HepG2 (cell line): ENCODE data around the gene SH3GL1. TPM values are rescaled to one million over a fixed set of nuclear protein-coding genes. Genes with fewer than 3 reads are reported as not detected.

Experiments
- ATAC-seq: fragments of 200-7000 bp; cut with Tn5 transposase; 3 replicates; pipeline ENCODE4 v1.9.1; 2020; ENCODE audit warnings: mild to moderate bottlenecking, moderate library complexity
- BruUV-seq: library from RNA; stranded (reverse); fragments of 400-500 nt; replicated peaks from 2 replicates; lab custom pipeline; 2021; lab: Mats Ljungman, UMichigan
- CTCF ChIA-PET: fragments of 300-600 bp; formaldehyde crosslinking; extraction: SDS; loops from one replicate; lab custom pipeline; 2021; ENCODE audit warnings: low total read pairs, inconsistent platforms, low intra/inter-chr PET ratio; lab: Yijun Ruan, JAX
- POLR2A ChIA-PET: fragments of 350-600 bp; sonication (Branson Sonifier 250); formaldehyde crosslinking; loops from one replicate; lab custom pipeline; 2020; ENCODE audit warnings: antibody characterized with exemption, inconsistent platforms; lab: Yijun Ruan, JAX
- DNase-seq: peaks from one replicate; pipeline ENCODE4 v3.0.0-alpha.2; 2015; ENCODE audit warnings: low spot score
- FAIRE-seq: peaks from 3 replicates; lab custom pipeline; 2011; peaks lifted over from hg19 to GRCh38; lab: Jason Lieb, UNC
- H2AFZ ChIP-seq: one replicate; pipeline ENCODE4 v1.6.1; 2011; ENCODE audit warnings: low read length, inconsistent platforms
- H3K27ac ChIP-seq: fragments of 300-600 bp; 3 replicates; pipeline ENCODE4 v1.8.0; 2011; ENCODE audit warnings: mixed run types, mild to moderate bottlenecking, mixed read lengths, low read length, inconsistent platforms; ENCODE audit not compliant: insufficient read depth; ENCODE audit errors: extremely low read length
- H3K27me3 ChIP-seq, 2 experiments: fragments of 200-600 bp in 1 of 2; 2 replicates in 1 of 2; 3 replicates in 1 of 2; pipeline versions ENCODE4 v1.6.0 to v1.8.0; 2011; ENCODE audit warnings: low read length in 2 of 2, mild to moderate bottlenecking in 2 of 2, moderate library complexity in 2 of 2, inconsistent platforms in 1 of 2; ENCODE audit not compliant: insufficient read depth in 2 of 2, control insufficient read depth in 1 of 2
- H3K36me3 ChIP-seq, 2 experiments: fragments of 200-600 bp in 1 of 2; replicated peaks in 1 of 2; 2 replicates in 1 of 2; 3 replicates in 1 of 2; pipeline versions ENCODE4 v1.5.1 to v1.8.0; 2011; ENCODE audit warnings: low read length in 2 of 2, inconsistent platforms in 1 of 2; ENCODE audit not compliant: insufficient read depth in 2 of 2, control insufficient read depth in 1 of 2
- H3K4me1 ChIP-seq: 2 replicates; pipeline ENCODE4 v1.5.1; 2012; ENCODE audit warnings: low read length, inconsistent platforms; ENCODE audit not compliant: insufficient read depth
- H3K4me2 ChIP-seq: 2 replicates; pipeline ENCODE4 v1.6.0; 2011; ENCODE audit warnings: low read depth, low read length, inconsistent platforms
- H3K4me3 ChIP-seq, 3 experiments: fragments of 200-600 bp in 1 of 3; sonication (generic), shearing (Covaris generic) in 1 of 3; replicated peaks in 1 of 3; 2 replicates each; pipeline ENCODE4 v1.5.1; 2011 to 2016; ENCODE audit warnings: low read length in 3 of 3, inconsistent platforms in 2 of 3, low read depth in 2 of 3, mild to moderate bottlenecking in 2 of 3, control low read depth in 1 of 3, mixed read lengths in 1 of 3; ENCODE audit not compliant: insufficient read depth in 1 of 3
- H3K79me2 ChIP-seq: one replicate; pipeline ENCODE4 v1.6.1; 2011; ENCODE audit warnings: low read length, inconsistent platforms; ENCODE audit not compliant: insufficient read depth
- H3K9ac ChIP-seq: 2 replicates; pipeline ENCODE4 v1.6.0; 2011; ENCODE audit warnings: mild to moderate bottlenecking, low read depth, low read length, inconsistent platforms; ENCODE audit not compliant: insufficient read depth
- H3K9me3 ChIP-seq: 2 replicates; pipeline ENCODE4 v1.5.1; 2012; ENCODE audit warnings: mild to moderate bottlenecking, low read length
- H4K20me1 ChIP-seq: 2 replicates; pipeline ENCODE4 v1.6.0; 2011; ENCODE audit warnings: inconsistent platforms, mild to moderate bottlenecking, low read length, moderate library complexity; ENCODE audit not compliant: insufficient read depth
- CREM ChIP-seq, 2 experiments: sonication (generic) in 1 of 2; formaldehyde crosslinking in 1 of 2; IDR thresholded peaks; 2 replicates each; pipeline versions ENCODE4 v1.4.0 to v1.6.1; 2016 to 2020; ENCODE audit warnings: antibody characterized with exemption in 1 of 2, mild to moderate bottlenecking in 1 of 2, missing genetic modification reagents in 1 of 2
- SP5 ChIP-seq: IDR thresholded peaks from 2 replicates; pipeline ENCODE4 v1.6.1; 2016; ENCODE audit warnings: low read depth, borderline replicate concordance
- XRCC5 ChIP-seq: fragments of 200-400 bp; formaldehyde crosslinking; optimal IDR thresholded peaks from 2 replicates; pipeline ENCODE3; 2017; ENCODE audit warnings: mild to moderate bottlenecking, low read length
- ZSCAN5A ChIP-seq: sonication (generic); formaldehyde crosslinking; IDR thresholded peaks from 2 replicates; pipeline ENCODE4 v1.8.0; 2022; ENCODE audit warnings: mild to moderate bottlenecking, missing genetic modification reagents, borderline replicate concordance
- WGBS: methylation state at CpG from one replicate; pipeline ENCODE4 v1.1.6; 2017; ENCODE audit warnings: low lambda C conversion rate; 5-methylcytosine and 5-hydroxymethylcytosine counted together
- in situ Hi-C: cut with HindIII; loops from 2 replicates; pipeline ENCODE4 v1.10.0; 2017; ENCODE audit warnings: low pct_unique_long_range_greater_than_20kb; ENCODE audit not compliant: extremely low pct_ligation_motif_present
- intact Hi-C: fragments of 100-400 bp; cut with micrococcal nuclease; formaldehyde crosslinking; loops from one replicate; pipeline ENCODE4 v1.10.0; 2022; ENCODE audit not compliant: unreplicated experiment
- polyA plus RNA-seq, 8 experiments: library from polyadenylated mRNA; depleted of rRNA in 3 of 8; stranded (reverse) in 7 of 8; unstranded in 1 of 8; fragments of >200 nt; fragmentation: Illumina TruSeq in 4 of 8; extraction: Trizol in 4 of 8; gene quantifications; 2 replicates each; pipeline versions ENCODE4 v1.2.1 to v1.2.3, GENCODE V29; 2011 to 2016; ENCODE audit warnings: low read depth in 4 of 8, missing spikeins in 1 of 8, mixed read lengths in 1 of 8; ENCODE audit not compliant: insufficient read depth in 1 of 8
- total RNA-seq, 5 experiments: library from RNA; depleted of rRNA; stranded (reverse); fragments of >200 nt; fragmentation: Illumina TruSeq; extraction: Trizol; gene quantifications; 2 replicates each; pipeline ENCODE4 v1.2.3, GENCODE V29; 2016; ENCODE audit warnings: low read depth in 1 of 5
- TF ChIP-seq, protein P1 (sequence below): sonication (generic); formaldehyde crosslinking; IDR thresholded peaks from 2 replicates; pipeline ENCODE4 v1.8.0; 2022; ENCODE audit warnings: missing genetic modification reagents, mild to moderate bottlenecking, borderline replicate concordance

The SH3GL1 gene
- total and polyA plus RNA-seq, 2 of the 13 experiments (the other 11 are each of a cell fraction or from before 2014, with no cell fraction given) = 33.0 to 45.1 TPM

- TF ChIP-seq ZSCAN5A (CRISPR knock-in tag) = no peak
Observed at GRCh38 chr19:4439243-4439642, 38.9 kb upstream of the SH3GL1 start (continued).

DNA sequence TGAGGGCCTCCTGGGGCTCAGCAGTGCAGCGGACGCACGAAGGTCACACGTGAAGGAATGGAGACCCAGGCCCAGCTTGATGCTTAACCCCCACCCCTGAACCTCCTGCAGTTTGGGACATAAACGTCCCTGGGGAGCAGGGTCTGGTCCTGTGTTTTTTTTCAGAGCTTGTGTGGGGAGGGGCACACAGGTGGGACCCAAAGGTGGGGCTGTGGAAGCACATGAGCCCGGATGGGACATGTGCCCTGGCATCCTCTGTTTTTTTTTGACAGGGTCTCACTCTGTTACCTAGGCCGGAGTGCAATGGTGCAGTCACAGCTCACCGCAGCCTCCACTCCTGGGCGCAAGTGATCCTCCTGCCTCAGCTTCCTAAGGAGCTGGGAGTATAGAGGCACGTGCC, 36.8 kb upstream of the SH3GL1 start:
- intact Hi-C loops (no loop called here), in situ Hi-C loops (no loop called here)
- 96% methylated on average over 9 of the region's 10 CpGs for WGBS
- Histone ChIP-seq H2AFZ (no peak overlapping the region), H3K27ac (no peak overlapping the region), H3K9ac (no peak overlapping the region), H3K9me3 (no peaks in the 10 kb centered on the region), H4K20me1 (no peaks in the 10 kb centered on the region), H3K36me3 (peaks cover 12 to 53% of the 10 kb centered on the region in 2 experiments; a peak in 4 of 5 replicates), H3K4me1 (no peaks in the 10 kb centered on the region), H3K4me2 (no peak overlapping the region), H3K79me2 (no peaks in the 10 kb centered on the region), H3K4me3 (no peak overlapping the region), H3K27me3 (no peaks in the 10 kb centered on the region)
- no peak for ATAC-seq
- no peak for DNase-seq
- no peak for FAIRE-seq
- no TSS peak for BruUV-seq
- no peak for TF ChIP-seq SP5 (CRISPR knock-in tag)
- TF ChIP-seq, protein P1, sequence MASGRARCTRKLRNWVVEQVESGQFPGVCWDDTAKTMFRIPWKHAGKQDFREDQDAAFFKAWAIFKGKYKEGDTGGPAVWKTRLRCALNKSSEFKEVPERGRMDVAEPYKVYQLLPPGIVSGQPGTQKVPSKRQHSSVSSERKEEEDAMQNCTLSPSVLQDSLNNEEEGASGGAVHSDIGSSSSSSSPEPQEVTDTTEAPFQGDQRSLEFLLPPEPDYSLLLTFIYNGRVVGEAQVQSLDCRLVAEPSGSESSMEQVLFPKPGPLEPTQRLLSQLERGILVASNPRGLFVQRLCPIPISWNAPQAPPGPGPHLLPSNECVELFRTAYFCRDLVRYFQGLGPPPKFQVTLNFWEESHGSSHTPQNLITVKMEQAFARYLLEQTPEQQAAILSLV (CRISPR knock-in tag) = no peak
- TF ChIP-seq XRCC5 = no peak
- no peak for TF ChIP-seq CREM (IDR thresholded peaks at IDR 0.05)
- no peak for TF ChIP-seq CREM (CRISPR knock-in tag; IDR thresholded peaks at IDR 0.05)
- ChIA-PET POLR2A (no interaction called here), CTCF (no interaction called here)
